ENCODE data around the gene LMLN. TPM values are rescaled to one million over a fixed set of nuclear protein-coding genes. Genes with fewer than 3 reads are reported as not detected.

Gene LMLN
- total and polyA plus RNA-seq, 8 donors: 9.0 to 12.2 (median 10.0) TPM

GRCh38 chr3:198022604-198023003 lies 62.6 kb downstream of the LMLN start:
- no peaks in the 10 kb centered on the region for H3K27me3 ChIP-seq
- H3K36me3 ChIP-seq: peaks cover 0 to 30% of the 10 kb centered on the region in 2 donors
- intact Hi-C loops (cut with DNase I): no loop called here
- TF ChIP-seq, protein P1, sequence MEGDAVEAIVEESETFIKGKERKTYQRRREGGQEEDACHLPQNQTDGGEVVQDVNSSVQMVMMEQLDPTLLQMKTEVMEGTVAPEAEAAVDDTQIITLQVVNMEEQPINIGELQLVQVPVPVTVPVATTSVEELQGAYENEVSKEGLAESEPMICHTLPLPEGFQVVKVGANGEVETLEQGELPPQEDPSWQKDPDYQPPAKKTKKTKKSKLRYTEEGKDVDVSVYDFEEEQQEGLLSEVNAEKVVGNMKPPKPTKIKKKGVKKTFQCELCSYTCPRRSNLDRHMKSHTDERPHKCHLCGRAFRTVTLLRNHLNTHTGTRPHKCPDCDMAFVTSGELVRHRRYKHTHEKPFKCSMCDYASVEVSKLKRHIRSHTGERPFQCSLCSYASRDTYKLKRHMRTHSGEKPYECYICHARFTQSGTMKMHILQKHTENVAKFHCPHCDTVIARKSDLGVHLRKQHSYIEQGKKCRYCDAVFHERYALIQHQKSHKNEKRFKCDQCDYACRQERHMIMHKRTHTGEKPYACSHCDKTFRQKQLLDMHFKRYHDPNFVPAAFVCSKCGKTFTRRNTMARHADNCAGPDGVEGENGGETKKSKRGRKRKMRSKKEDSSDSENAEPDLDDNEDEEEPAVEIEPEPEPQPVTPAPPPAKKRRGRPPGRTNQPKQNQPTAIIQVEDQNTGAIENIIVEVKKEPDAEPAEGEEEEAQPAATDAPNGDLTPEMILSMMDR (IDR thresholded peaks at IDR 0.05): no peak
- H3K4me1 ChIP-seq: no peaks in the 10 kb centered on the region
- H3K27ac ChIP-seq: no peak overlapping the region
- ATAC-seq (no peak), DNase-seq (no peak)
- H3K9me3 ChIP-seq: no peaks in the 10 kb centered on the region
- no peak overlapping the region for H3K4me3 ChIP-seq

DNA sequence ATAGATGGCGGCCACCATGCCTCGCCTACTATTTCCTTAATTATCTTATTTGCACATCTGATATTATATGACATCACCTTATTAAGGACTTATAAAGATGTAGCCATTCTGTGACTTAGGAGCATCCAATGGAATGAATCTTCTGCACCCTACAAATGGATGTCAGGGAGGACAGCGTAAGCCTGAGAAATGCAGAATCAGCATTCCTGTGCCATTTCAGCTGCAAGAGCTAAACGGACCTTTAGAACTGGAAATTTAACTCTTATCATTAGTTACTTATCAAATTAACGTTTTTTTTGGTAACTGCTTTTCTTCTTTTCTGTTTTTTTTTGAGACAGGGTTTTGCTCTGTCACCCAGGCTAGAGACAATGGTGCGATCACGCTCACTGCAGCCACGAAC lies 65.6 kb downstream of the LMLN start:
- H3K36me3 ChIP-seq: peaks cover 0 to 25% of the 10 kb centered on the region in 2 donors
- no peaks in the 10 kb centered on the region for H3K4me1 ChIP-seq
- no peak overlapping the region for H3K4me3 ChIP-seq
- no peaks in the 10 kb centered on the region for H3K27me3 ChIP-seq
- no peak for DNase-seq
- ATAC-seq: no peak
- TF ChIP-seq, protein P1 (IDR thresholded peaks at IDR 0.05): no peak
- no peak overlapping the region for H3K27ac ChIP-seq
- intact Hi-C loops (cut with DNase I): no loop called here
- H3K9me3 ChIP-seq: no peaks in the 10 kb centered on the region

DNA sequence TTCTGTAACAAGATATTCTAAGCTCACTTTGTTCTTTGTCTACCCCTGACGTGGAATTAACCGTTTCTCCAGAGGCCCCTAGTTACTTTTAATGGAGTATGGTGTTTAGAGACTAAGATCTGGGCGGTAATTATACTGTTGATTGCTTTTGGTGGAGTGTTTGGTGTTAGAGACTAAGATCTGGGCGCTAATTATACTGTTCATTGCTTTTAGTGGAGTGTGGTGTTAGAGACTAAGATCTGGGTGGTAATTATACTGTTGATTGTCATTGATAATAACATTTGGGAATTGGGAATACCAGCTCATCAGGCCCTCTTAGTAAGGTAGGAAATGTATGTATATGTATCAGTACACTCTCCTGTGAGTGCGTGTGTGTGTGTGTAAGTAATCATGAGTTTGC lies 66.6 kb downstream of the LMLN start:
- Histone ChIP-seq H3K4me3 (no peak overlapping the region), H3K27me3 (no peaks in the 10 kb centered on the region), H3K36me3 (peaks cover 0 to 21% of the 10 kb centered on the region in 2 donors), H3K27ac (no peak overlapping the region), H3K9me3 (no peaks in the 10 kb centered on the region), H3K4me1 (no peaks in the 10 kb centered on the region)
- TF ChIP-seq, protein P1 (IDR thresholded peaks at IDR 0.05): no peak
- DNase-seq (no peak), ATAC-seq (no peak)
- intact Hi-C loops (cut with DNase I): no loop called here

DNA sequence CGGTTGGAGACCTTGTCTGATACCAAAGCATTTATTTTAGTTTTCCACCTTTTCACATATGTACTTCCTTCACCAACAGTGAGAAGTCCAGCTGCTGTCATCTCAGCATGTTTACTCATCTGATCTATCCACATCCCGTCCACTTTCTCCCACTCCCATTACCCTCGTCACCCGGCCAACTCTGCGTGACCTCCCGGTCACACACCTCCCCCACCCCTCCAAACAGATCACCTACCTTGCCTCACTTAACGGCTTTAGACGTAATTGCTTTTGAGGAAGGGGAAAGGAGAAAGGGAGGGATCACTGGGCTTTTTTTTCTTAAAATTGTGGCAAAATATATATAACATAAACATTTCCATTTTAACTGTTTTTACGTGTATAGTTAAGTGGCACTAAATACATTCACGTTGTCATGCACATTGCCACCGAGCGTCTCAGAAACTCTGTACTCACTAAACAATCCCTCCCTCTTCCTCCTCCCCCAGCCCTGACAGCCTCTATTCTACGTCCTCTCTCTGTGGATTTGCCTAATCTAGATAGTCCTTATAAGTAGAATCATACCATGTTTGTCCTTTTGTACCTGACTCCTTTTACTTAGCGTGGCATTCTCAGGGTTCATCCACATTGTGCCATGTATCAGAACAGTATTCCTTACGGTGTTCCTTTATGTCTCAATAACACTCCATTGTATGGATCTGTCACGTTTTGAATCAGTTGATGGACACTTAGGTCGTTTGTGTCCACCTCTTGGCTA lies 67.2 kb downstream of the LMLN start:
- no peak overlapping the region for H3K4me3 ChIP-seq
- ATAC-seq: no peak
- no peaks in the 10 kb centered on the region for H3K27me3 ChIP-seq
- H3K4me1 ChIP-seq: no peaks in the 10 kb centered on the region
- TF ChIP-seq, protein P1 (IDR thresholded peaks at IDR 0.05): no peak
- peaks cover 0 to 18% of the 10 kb centered on the region in 2 donors for H3K36me3 ChIP-seq
- H3K9me3 ChIP-seq: no peaks in the 10 kb centered on the region
- intact Hi-C loops (cut with DNase I): no loop called here
- DNase-seq: no peak
- no peak overlapping the region for H3K27ac ChIP-seq

GRCh38 chr3:198027799-198028390 lies 67.9 kb downstream of the LMLN start:
- DNase-seq: no peak
- no peak for ATAC-seq

More at GRCh38 chr3:198027799-198028390, 67.9 kb downstream of the LMLN start:
- TF ChIP-seq, protein P1 (IDR thresholded peaks at IDR 0.05): no peak
- H3K27ac ChIP-seq: no peak overlapping the region
- peaks cover 0 to 12% of the 10 kb centered on the region in 2 donors for H3K36me3 ChIP-seq
- H3K27me3 ChIP-seq: no peaks in the 10 kb centered on the region
- no peaks in the 10 kb centered on the region for H3K4me1 ChIP-seq
- no peak overlapping the region for H3K4me3 ChIP-seq
- intact Hi-C loops (cut with DNase I): no loop called here
- no peaks in the 10 kb centered on the region for H3K9me3 ChIP-seq

Data from left lung (tissue), 10 donors.